ENCODE data around the gene C19orf53. TPM values are rescaled to one million over a fixed set of nuclear protein-coding genes. Genes with fewer than 3 reads are reported as not detected.

C19orf53 gene
- total and polyA plus RNA-seq, 2 of the 13 experiments (the other 11 are each of a cell fraction or from before 2014, with no cell fraction given), result 129 to 130 TPM

- peak; percentile 99 for TF ChIP-seq GABPB1 (CRISPR knock-in tag; IDR thresholded peaks at IDR 0.05)
- 0 out of 2 replicates have a peak, but pooled peaks have one; percentile 50 for TF ChIP-seq DNMT1 (CRISPR knock-in tag; IDR thresholded peaks at IDR 0.05)
- TF ChIP-seq, protein P1, sequence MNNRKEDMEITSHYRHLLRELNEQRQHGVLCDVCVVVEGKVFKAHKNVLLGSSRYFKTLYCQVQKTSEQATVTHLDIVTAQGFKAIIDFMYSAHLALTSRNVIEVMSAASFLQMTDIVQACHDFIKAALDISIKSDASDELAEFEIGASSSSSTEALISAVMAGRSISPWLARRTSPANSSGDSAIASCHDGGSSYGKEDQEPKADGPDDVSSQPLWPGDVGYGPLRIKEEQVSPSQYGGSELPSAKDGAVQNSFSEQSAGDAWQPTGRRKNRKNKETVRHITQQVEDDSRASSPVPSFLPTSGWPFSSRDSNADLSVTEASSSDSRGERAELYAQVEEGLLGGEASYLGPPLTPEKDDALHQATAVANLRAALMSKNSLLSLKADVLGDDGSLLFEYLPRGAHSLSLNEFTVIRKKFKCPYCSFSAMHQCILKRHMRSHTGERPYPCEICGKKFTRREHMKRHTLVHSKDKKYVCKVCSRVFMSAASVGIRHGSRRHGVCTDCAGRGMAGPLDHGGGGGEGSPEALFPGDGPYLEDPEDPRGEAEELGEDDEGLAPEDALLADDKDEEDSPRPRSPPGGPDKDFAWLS (CRISPR knock-in tag; IDR thresholded peaks at IDR 0.05; ENCODE audit: borderline replicate concordance), result peak; percentile 39; the same call in 1 of the 2 replicates
- TF ChIP-seq HNRNPK (IDR thresholded peaks at IDR 0.05; ENCODE audit: low read depth, low read length, poor library complexity, severe bottlenecking), result no peak
- no peak for TF ChIP-seq ZNF180 (CRISPR knock-in tag; IDR thresholded peaks at IDR 0.05; ENCODE audit: borderline replicate concordance, low read depth)
- TF ChIP-seq NR2F2 (IDR thresholded peaks at IDR 0.05; ENCODE audit: borderline replicate concordance, low read depth), result peak; percentile 35; the same call in 1 of the 2 replicates
- peak; percentile 89 for TF ChIP-seq ZGPAT (CRISPR knock-in tag; IDR thresholded peaks at IDR 0.05)
- TF ChIP-seq, protein P2, sequence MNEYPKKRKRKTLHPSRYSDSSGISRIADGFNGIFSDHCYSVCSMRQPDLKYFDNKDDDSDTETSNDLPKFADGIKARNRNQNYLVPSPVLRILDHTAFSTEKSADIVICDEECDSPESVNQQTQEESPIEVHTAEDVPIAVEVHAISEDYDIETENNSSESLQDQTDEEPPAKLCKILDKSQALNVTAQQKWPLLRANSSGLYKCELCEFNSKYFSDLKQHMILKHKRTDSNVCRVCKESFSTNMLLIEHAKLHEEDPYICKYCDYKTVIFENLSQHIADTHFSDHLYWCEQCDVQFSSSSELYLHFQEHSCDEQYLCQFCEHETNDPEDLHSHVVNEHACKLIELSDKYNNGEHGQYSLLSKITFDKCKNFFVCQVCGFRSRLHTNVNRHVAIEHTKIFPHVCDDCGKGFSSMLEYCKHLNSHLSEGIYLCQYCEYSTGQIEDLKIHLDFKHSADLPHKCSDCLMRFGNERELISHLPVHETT (CRISPR knock-in tag; conservative IDR thresholded peaks at IDR 0.05), result peak; percentile 91; the same call in 1 of the 2 replicates
- TF ChIP-seq TRIM24 (CRISPR knock-in tag; IDR thresholded peaks at IDR 0.05), result no peak
- TF ChIP-seq EZH2 (conservative IDR thresholded peaks at IDR 0.05; ENCODE audit: low read depth, low read length), result no peak
- TF ChIP-seq SMARCC2 (IDR thresholded peaks at IDR 0.05), result no peak
- peak; percentile 49 for TF ChIP-seq ZEB1 (IDR thresholded peaks at IDR 0.05; ENCODE audit: insufficient replicate concordance, low read depth)
- no peak for TF ChIP-seq CREBL2 (CRISPR knock-in tag; IDR thresholded peaks at IDR 0.05; ENCODE audit: borderline replicate concordance)
- TF ChIP-seq ZNF724P (CRISPR knock-in tag; IDR thresholded peaks at IDR 0.05; ENCODE audit: borderline replicate concordance), result no peak
- TF ChIP-seq NKX3-1 (CRISPR knock-in tag; IDR thresholded peaks at IDR 0.05), result no peak
- peak; percentile 82 for TF ChIP-seq RBM39 (IDR thresholded peaks at IDR 0.05; ENCODE audit: low read depth, low read length, poor library complexity, severe bottlenecking)
- TF ChIP-seq HMG20B (CRISPR knock-in tag; conservative IDR thresholded peaks at IDR 0.05), result 0 out of 2 replicates have a peak, but pooled peaks have one; percentile 20
- no peak for TF ChIP-seq ZNF101 (CRISPR knock-in tag; IDR thresholded peaks at IDR 0.05; ENCODE audit: borderline replicate concordance, low read depth)
- no peak for TF ChIP-seq SYNCRIP (IDR thresholded peaks at IDR 0.05; ENCODE audit: insufficient read depth, low read depth, low read length)
- TF ChIP-seq, protein P3, sequence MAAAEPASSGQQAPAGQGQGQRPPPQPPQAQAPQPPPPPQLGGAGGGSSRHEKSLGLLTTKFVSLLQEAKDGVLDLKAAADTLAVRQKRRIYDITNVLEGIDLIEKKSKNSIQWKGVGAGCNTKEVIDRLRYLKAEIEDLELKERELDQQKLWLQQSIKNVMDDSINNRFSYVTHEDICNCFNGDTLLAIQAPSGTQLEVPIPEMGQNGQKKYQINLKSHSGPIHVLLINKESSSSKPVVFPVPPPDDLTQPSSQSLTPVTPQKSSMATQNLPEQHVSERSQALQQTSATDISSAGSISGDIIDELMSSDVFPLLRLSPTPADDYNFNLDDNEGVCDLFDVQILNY (CRISPR knock-in tag; conservative IDR thresholded peaks at IDR 0.05), result 0 out of 2 replicates have a peak, but pooled peaks have one; percentile 54
- TF ChIP-seq TEAD3 (CRISPR knock-in tag; optimal IDR thresholded peaks at IDR 0.05; ENCODE audit: borderline replicate concordance), result peak; percentile 86
- TF ChIP-seq ZNF136 (CRISPR knock-in tag; IDR thresholded peaks at IDR 0.05; ENCODE audit: low read depth), result peak; percentile 90; the same call in 1 of the 2 replicates
- TF ChIP-seq MBD4 (IDR thresholded peaks at IDR 0.05; ENCODE audit: borderline replicate concordance, low read length), result no peak
Observed at GRCh38 chr19:13774217-13775191, at the start of gene C19orf53 (continued).

Data from HepG2 (cell line).